SK-N-SH (cell line): Measurements from ENCODE around the gene GATAD2B. TPM values are rescaled to one million over a fixed set of nuclear protein-coding genes. Genes with fewer than 3 reads are reported as not detected.

ENCODE experiments used
- CTCF ChIA-PET: fragments of 300-600, 350-600 bp; formaldehyde crosslinking; extraction: SDS; loops from one replicate; lab custom pipeline; 2021; lab: Yijun Ruan, JAX
- POLR2A ChIA-PET: fragments of 350-600 bp; sonication (Branson Sonifier 250); formaldehyde crosslinking; extraction: SDS; loops from one replicate; lab custom pipeline; 2020; ENCODE audit warnings: antibody characterized with exemption, inconsistent platforms; lab: Yijun Ruan, JAX
- DNase-seq: peaks from one replicate; pipeline ENCODE4 v3.0.0; 2012
- H2AFZ ChIP-seq: fragments of 200-600 bp; sonication (generic); 2 replicates; pipeline ENCODE4 v1.8.1; 2016; ENCODE audit warnings: antibody characterized with exemption, mild to moderate bottlenecking, low read depth
- H3F3A ChIP-seq: fragments of 200-600 bp; sonication (generic); replicated peaks from 2 replicates; pipeline ENCODE3; 2016; ENCODE audit warnings: antibody characterized with exemption, mild to moderate bottlenecking; ENCODE audit not compliant: insufficient read depth
- H3K27ac ChIP-seq, 2 experiments: fragments of 200-500 bp in 1 of 2; fragments of 200-600 bp in 1 of 2; sonication (Bioruptor generic) in 1 of 2; sonication (generic), shearing (Covaris generic) in 1 of 2; 2 replicates each; pipeline versions ENCODE4 v1.5.1 to v1.6.1; 2014 to 2016; ENCODE audit warnings: low read depth in 2 of 2, inconsistent platforms in 1 of 2, low read length in 1 of 2, mild to moderate bottlenecking in 1 of 2, mixed read lengths in 1 of 2
- H3K27me3 ChIP-seq: fragments of 200-600 bp; sonication (generic), shearing (Covaris generic); 2 replicates; pipeline ENCODE4 v1.6.1; 2016; ENCODE audit warnings: mixed run types; ENCODE audit not compliant: insufficient read depth
- H3K36me3 ChIP-seq, 2 experiments: fragments of 200-500 bp in 1 of 2; fragments of 200-600 bp in 1 of 2; sonication (Bioruptor generic) in 1 of 2; sonication (generic) in 1 of 2; replicated peaks in 1 of 2; 2 replicates each; pipeline versions ENCODE3 to v1.5.1; 2014 to 2016; ENCODE audit warnings: low read length in 1 of 2, mild to moderate bottlenecking in 1 of 2; ENCODE audit not compliant: insufficient read depth in 2 of 2, control insufficient read depth in 1 of 2
- H3K4me1 ChIP-seq, 2 experiments: fragments of 200-500 bp in 1 of 2; fragments of 200-600 bp in 1 of 2; sonication (Bioruptor generic) in 1 of 2; sonication (generic), shearing (Covaris generic) in 1 of 2; 2 replicates each; pipeline versions ENCODE4 v1.5.1 to v1.6.1; 2014 to 2016; ENCODE audit warnings: low read depth in 1 of 2, low read length in 1 of 2, mixed run types in 1 of 2; ENCODE audit not compliant: insufficient read depth in 2 of 2, control insufficient read depth in 1 of 2
- H3K4me2 ChIP-seq: fragments of 200-600 bp; sonication (generic), shearing (Covaris generic); 2 replicates; pipeline ENCODE4 v1.6.1; 2017; ENCODE audit warnings: mixed run types
- H3K4me3 ChIP-seq, 2 experiments: fragments of 200-500 bp in 1 of 2; fragments of 200-600 bp in 1 of 2; sonication (Bioruptor generic) in 1 of 2; sonication (generic), shearing (Covaris generic) in 1 of 2; 2 replicates each; pipeline versions ENCODE4 v1.5.1 to v1.8.1; 2014 to 2016; ENCODE audit warnings: low read depth in 2 of 2, inconsistent platforms in 1 of 2, low read length in 1 of 2, mild to moderate bottlenecking in 1 of 2, mixed read lengths in 1 of 2, moderate library complexity in 1 of 2
- H3K79me2 ChIP-seq: fragments of 200-600 bp; sonication (generic); 2 replicates; pipeline ENCODE4 v1.8.1; 2017; ENCODE audit warnings: mild to moderate bottlenecking; ENCODE audit not compliant: insufficient read depth
- H3K9ac ChIP-seq: fragments of 200-600 bp; sonication (generic); 2 replicates; pipeline ENCODE4 v1.6.1; 2017; ENCODE audit warnings: mixed run types
- H3K9me2 ChIP-seq: fragments of 200-600 bp; sonication (generic); 2 replicates; pipeline ENCODE4 v1.6.1; 2017; ENCODE audit warnings: mixed run types
- H3K9me3 ChIP-seq: fragments of 200-600 bp; sonication (generic); 2 replicates; pipeline ENCODE4 v1.6.1; 2017; ENCODE audit warnings: mixed run types, mild to moderate bottlenecking, moderate library complexity
- H4K20me1 ChIP-seq: fragments of 200-600 bp; sonication (generic); 2 replicates; pipeline ENCODE4 v1.6.1; 2017; ENCODE audit warnings: mild to moderate bottlenecking, mixed run types; ENCODE audit not compliant: insufficient read depth
- ELF1 ChIP-seq: IDR thresholded peaks from 2 replicates; pipeline ENCODE4 v1.4.0; 2012
- EP300 ChIP-seq, 2 experiments: IDR thresholded peaks; 2 replicates each; pipeline versions ENCODE4 v1.4.0 to v1.6.1; 2012; ENCODE audit warnings: borderline replicate concordance in 1 of 2, low read depth in 1 of 2, low read length in 1 of 2
- FOSL2 ChIP-seq: IDR thresholded peaks from 2 replicates; pipeline ENCODE4 v1.4.0; 2012; ENCODE audit warnings: low read depth, mild to moderate bottlenecking, moderate library complexity, borderline replicate concordance
- FOXJ3 ChIP-seq: sonication (generic); formaldehyde crosslinking; IDR thresholded peaks from 2 replicates; pipeline ENCODE4 v1.5.1; 2020; ENCODE audit warnings: mild to moderate bottlenecking, missing genetic modification reagents
- GABPA ChIP-seq: IDR thresholded peaks from 2 replicates; pipeline ENCODE4 v1.4.0; 2012; ENCODE audit warnings: low read depth, mild to moderate bottlenecking
- MAX ChIP-seq: IDR thresholded peaks from 2 replicates; pipeline ENCODE4 v1.4.0; 2012; ENCODE audit warnings: low read depth
- MEF2A ChIP-seq: IDR thresholded peaks from 2 replicates; pipeline ENCODE4 v1.4.0; 2012; ENCODE audit warnings: low read depth, borderline replicate concordance
- NFIC ChIP-seq: IDR thresholded peaks from 2 replicates; pipeline ENCODE4 v1.4.0; 2012; ENCODE audit warnings: borderline replicate concordance
- NRF1 ChIP-seq: IDR thresholded peaks from 2 replicates; pipeline ENCODE4 v1.6.1; 2012; ENCODE audit warnings: low read depth, mild to moderate bottlenecking, low read length
- POLR2AphosphoS5 ChIP-seq: IDR thresholded peaks from 2 replicates; pipeline ENCODE4 v1.6.1; 2012; ENCODE audit warnings: low read depth, low read length
- RAD21 ChIP-seq: IDR thresholded peaks from 2 replicates; pipeline ENCODE4 v1.6.1; 2012; ENCODE audit warnings: mild to moderate bottlenecking, low read length
- REST ChIP-seq: IDR thresholded peaks from 2 replicates; pipeline ENCODE4 v1.6.1; 2012; ENCODE audit warnings: mild to moderate bottlenecking, low read depth, low read length, moderate library complexity
- RFX5 ChIP-seq: IDR thresholded peaks from 2 replicates; pipeline ENCODE4 v1.6.1; 2012; ENCODE audit warnings: mild to moderate bottlenecking, improper control_type of control experiment, low read length
- RXRA ChIP-seq: IDR thresholded peaks from 2 replicates; pipeline ENCODE4 v1.4.0; 2012; ENCODE audit warnings: low read depth, mild to moderate bottlenecking, borderline replicate concordance
- SIN3A ChIP-seq: IDR thresholded peaks from 2 replicates; pipeline ENCODE4 v1.6.1; 2012; ENCODE audit warnings: low read depth, mild to moderate bottlenecking, low read length, moderate library complexity, borderline replicate concordance
- TCF12 ChIP-seq: IDR thresholded peaks from 2 replicates; pipeline ENCODE4 v1.4.0; 2012
- TEAD4 ChIP-seq: IDR thresholded peaks from 2 replicates; pipeline ENCODE4 v1.4.0; 2012; ENCODE audit warnings: mild to moderate bottlenecking, borderline replicate concordance; ENCODE audit not compliant: insufficient read depth
- USF2 ChIP-seq: fragments of 150-350 bp; IDR thresholded peaks from 2 replicates; pipeline ENCODE4 v1.6.1; 2017; ENCODE audit warnings: antibody characterized with exemption, low read length, low read depth, borderline replicate concordance
- YY1 ChIP-seq: IDR thresholded peaks from 2 replicates; pipeline ENCODE4 v1.4.0; 2012; ENCODE audit warnings: low read depth, mild to moderate bottlenecking
- WGBS: methylation state at CpG from one replicate; pipeline ENCODE4 v1.1.6; 2017; ENCODE audit warnings: low lambda C conversion rate; 5-methylcytosine and 5-hydroxymethylcytosine counted together
- polyA plus RNA-seq, 3 experiments: library from polyadenylated mRNA; depleted of rRNA; stranded (reverse); fragments of >200 nt; gene quantifications; 2 replicates each; pipeline ENCODE4 v1.2.3, GENCODE V29; 2012
- TF ChIP-seq, protein P1 (sequence below): IDR thresholded peaks from 2 replicates; pipeline ENCODE4 v1.4.0; 2012; ENCODE audit warnings: low read depth, borderline replicate concordance

GATAD2B gene
- polyA plus RNA-seq, 1 of the 3 experiments (the other 2 are of a cell fraction) = 2.8 TPM

- Histone ChIP-seq H4K20me1 (0 out of 2 replicates have a peak, but pooled peaks cover 3% of the 10 kb centered on the region), H3K4me3 (no peak overlapping the region), H2AFZ (no peak overlapping the region), H3K9ac (no peak overlapping the region), H3K4me1 (no peaks in the 10 kb centered on the region; a peak in 1 of 4 replicates), H3F3A (peaks cover 6% of the 10 kb centered on the region), H3K27ac (no peak overlapping the region), H3K79me2 (peaks cover 89% of the 10 kb centered on the region), H3K9me3 (no peaks in the 10 kb centered on the region), H3K27me3 (no peaks in the 10 kb centered on the region), H3K36me3 (peaks cover 0 to 9% of the 10 kb centered on the region in 2 experiments), H3K4me2 (no peak overlapping the region), H3K9me2 (no peaks in the 10 kb centered on the region)
- no peak for DNase-seq
- ChIA-PET POLR2A (no interaction called here), CTCF (interaction anchor here (1.0 kb wide), 1 partner anchor 8 kb away, joined by 3 read pairs; no protein-coding TSS in a partner anchor)
- TF ChIP-seq, protein P1, sequence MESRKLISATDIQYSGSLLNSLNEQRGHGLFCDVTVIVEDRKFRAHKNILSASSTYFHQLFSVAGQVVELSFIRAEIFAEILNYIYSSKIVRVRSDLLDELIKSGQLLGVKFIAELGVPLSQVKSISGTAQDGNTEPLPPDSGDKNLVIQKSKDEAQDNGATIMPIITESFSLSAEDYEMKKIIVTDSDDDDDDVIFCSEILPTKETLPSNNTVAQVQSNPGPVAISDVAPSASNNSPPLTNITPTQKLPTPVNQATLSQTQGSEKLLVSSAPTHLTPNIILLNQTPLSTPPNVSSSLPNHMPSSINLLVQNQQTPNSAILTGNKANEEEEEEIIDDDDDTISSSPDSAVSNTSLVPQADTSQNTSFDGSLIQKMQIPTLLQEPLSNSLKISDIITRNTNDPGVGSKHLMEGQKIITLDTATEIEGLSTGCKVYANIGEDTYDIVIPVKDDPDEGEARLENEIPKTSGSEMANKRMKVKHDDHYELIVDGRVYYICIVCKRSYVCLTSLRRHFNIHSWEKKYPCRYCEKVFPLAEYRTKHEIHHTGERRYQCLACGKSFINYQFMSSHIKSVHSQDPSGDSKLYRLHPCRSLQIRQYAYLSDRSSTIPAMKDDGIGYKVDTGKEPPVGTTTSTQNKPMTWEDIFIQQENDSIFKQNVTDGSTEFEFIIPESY = no peak
- TF ChIP-seq MEF2A = no peak
- no peak for TF ChIP-seq GABPA
- TF ChIP-seq TCF12 = no peak
- no peak for TF ChIP-seq FOXJ3
- TF ChIP-seq ELF1 = no peak
- no peak for TF ChIP-seq USF2
- no peak for TF ChIP-seq POLR2AphosphoS5
- no peak for TF ChIP-seq NFIC
- TF ChIP-seq YY1 = no peak
- TF ChIP-seq EP300 (IDR thresholded peaks at IDR 0.05; ENCODE audit: borderline replicate concordance in 1 of 2, low read depth in 1 of 2, low read length in 1 of 2) = no peak
- no peak for TF ChIP-seq REST
- TF ChIP-seq MAX = no peak
- TF ChIP-seq FOSL2 = no peak
- TF ChIP-seq NRF1 = no peak
- no peak for TF ChIP-seq RAD21
- no peak for TF ChIP-seq RXRA
- TF ChIP-seq RFX5 = no peak
- TF ChIP-seq SIN3A = no peak
- TF ChIP-seq TEAD4 = no peak
- 79% methylated on average over 2 of the region's 2 CpGs for WGBS
These were observed 49.8 kb downstream of the GATAD2B start for GRCh38 chr1:153872934-153873333.
